HG03025 (cell line): ENCODE measurements around the gene SNX27.

Source experiments
- ATAC-seq: cut with Tn5 transposase; IDR thresholded peaks from one replicate; pipeline ENCODE4 v1.9.1; 2021; ENCODE audit warnings: mild to moderate bottlenecking, moderate library complexity; ENCODE audit not compliant: unreplicated experiment, low FRiP score

SNX27 gene

DNA sequence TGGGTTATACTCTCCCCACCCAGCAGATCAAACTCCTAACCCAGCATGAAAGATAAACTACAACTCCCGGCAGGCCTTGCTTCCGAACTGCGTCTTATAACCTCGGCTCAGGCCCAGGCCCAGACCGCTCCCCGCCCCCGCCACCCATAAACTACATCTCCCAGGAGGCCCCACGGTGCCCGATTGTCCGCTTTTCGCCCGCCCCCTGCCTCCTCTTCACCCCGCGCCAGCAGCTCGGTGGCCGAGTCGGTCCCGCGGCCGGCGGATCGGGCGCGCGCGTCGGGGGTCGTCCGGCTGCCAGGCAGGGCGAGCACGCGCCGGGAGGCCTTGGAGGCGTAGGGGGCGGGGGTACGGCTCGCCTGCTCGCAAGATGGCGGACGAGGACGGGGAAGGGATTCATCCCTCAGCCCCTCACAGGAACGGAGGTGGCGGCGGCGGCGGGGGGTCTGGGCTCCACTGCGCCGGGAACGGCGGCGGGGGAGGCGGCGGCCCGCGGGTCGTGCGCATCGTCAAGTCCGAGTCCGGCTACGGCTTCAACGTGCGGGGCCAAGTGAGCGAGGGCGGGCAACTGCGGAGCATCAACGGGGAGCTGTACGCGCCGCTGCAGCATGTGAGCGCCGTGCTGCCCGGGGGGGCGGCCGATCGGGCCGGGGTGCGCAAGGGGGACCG is at the start of gene SNX27:
SNX27 (plus strand) TSS at position 219 of the 669 bp plus-strand sequence; CDS start at position 371, 152 bp downstream.
- ATAC-seq = peak; percentile 84

DNA sequence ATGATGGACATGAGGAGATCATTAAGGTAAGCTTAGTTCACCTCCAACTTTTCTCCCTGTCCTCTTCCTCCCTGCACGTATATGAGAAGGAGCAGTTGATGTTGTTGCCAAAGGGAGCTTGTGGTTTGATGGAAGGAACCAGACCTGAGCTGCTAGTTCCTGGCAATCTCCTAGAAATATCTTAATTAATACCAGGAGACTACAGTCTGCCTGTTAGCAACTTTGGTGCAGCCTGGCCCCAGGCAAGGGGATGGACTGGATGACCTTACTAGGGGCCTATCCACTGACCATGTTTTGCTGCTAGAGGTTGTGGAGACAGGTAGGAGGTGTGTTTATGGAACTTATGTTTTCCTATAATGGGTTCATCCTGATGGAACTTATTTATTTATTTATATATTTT is 49.2 kb upstream of the SNX27 start:
- ATAC-seq = no peak

DNA sequence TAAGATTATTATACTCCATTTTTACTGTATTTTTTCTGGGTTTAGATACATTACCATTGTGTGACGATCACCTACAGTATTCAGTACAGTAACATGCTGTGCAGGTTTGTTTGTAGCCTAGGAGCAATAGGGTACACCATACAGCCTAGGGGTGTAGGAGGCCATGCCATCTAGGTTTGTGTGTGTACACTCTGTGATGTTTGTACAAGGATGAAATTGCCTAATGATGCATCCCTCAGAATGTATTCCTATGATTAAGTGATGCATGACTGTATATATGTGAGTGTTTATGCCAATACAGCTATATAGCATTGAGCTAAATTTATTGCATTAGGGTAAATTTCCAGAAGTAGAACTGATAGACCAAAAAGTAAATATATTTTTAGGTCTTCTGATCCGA is 48.5 kb upstream of the SNX27 start:
- ATAC-seq = no peak

DNA sequence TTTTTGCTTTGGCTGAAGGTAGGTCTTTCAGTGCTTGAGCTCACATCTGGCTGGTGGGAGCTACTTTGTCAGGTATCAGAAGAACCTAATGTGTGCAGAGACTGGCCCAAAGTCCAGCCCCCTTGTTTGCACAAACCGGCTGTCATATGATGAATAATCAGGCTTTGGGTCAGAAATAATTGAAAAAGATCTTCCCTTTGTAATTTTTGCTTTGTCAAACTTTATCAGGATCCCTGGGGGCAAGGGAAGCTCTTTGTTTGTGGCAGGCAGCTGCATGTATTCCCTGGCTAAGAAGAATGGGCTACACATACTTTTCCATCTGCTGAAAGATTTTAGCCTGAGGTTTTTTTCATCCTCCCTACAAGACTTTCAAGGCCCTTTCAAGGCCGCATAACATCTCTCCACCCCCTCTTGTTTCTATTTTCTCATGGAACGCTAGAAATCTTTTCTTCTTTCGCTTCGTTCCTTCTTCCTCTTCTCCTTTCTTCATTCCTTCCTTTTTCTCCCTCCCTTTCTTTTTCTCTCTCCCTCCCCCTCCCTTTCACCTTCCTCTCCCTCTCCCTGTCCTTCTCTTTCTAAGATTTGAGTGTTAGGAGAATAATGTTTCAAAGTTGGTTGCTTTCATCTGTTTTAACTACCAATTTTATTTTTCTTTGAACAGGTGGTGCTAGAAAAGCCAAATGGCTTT is 46.2 kb upstream of the SNX27 start:
- no peak for ATAC-seq

DNA sequence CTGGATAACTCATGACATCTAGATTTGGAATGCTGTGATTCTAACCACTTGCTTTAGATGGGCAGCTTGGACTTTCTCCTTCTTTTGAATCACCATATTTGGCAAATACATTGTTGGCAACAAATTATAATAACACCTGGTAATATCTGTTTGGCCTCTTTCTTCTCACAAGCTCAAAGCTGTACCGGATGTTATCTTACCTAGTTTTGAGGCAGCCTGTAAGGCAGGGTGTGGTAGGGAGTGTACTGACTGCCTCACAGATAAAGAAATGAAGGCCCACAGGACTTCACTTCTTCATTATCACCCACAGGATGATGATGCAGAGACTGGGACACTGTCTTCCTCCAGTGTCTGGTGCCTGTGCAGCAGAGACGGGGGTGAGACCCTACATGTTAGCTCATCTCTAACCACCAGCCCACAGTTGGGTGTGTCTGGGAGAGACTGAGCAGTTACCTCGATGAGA is 43.2 kb upstream of the SNX27 start:
- ATAC-seq = no peak

DNA sequence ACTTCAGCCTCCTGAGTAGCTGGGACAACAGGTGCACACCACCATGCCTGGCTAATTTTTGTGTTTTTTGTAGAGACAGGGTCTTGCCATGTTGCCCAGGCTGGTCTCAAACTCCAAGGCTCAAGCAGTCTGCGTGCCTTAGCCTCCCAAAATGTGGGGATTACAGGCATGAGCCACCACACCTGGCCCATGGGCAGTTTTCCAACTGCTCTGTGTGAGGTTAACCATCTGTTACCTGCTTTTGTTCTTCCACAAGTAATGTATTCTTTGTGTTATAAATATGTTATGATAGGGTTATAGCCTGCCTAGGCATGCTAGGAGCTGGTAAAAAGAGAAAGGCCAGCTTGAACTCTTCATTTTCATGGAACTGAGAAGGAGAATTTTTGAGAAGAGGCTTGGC is 41.0 kb upstream of the SNX27 start:
- no peak for ATAC-seq

DNA sequence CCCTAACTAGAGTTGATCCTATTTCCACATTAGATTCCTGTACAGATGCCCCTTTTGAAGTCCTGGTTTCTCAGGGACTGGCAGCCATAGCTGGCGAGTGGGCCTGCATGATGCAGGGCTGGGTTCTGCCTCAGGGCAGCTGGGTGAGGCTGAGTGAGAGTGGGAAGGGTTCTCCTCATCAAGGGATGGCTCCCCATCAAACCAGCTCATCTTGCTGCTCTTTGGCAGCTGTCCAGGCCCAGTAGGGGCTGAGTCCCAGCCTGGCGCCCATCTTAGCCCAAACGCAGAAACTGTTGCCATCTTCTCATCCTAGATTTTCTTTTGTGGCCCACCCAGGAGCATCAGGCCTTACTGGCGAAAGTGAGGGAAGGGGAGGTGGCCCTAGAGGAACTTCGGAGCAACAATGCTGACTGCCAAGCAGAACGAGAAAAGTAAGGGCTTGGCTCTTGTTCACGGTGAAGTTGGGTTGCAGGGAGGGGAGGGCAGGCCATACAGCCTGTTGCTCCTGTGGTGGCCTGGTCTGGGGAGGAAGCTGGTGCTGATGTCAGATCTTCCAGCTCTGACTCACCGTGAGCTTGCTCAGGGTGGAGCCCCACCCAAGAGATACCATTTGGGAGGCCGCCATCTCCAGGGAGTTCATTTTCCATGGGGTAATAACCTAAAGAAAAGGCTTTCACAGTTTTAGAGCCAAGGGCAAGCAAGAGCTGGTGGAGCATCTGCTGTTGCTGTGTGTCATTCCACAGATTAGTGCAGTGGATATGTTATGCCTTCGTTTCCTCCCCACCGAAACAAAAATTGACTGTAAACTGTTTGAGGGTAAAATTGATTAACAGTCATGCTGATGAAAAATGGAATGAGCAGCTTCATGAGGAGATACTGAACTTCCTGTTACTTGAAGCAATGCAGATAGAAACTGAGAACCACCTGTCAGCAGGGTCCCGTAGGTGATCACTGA is 37.0 kb upstream of the SNX27 start:
- no peak for ATAC-seq

DNA sequence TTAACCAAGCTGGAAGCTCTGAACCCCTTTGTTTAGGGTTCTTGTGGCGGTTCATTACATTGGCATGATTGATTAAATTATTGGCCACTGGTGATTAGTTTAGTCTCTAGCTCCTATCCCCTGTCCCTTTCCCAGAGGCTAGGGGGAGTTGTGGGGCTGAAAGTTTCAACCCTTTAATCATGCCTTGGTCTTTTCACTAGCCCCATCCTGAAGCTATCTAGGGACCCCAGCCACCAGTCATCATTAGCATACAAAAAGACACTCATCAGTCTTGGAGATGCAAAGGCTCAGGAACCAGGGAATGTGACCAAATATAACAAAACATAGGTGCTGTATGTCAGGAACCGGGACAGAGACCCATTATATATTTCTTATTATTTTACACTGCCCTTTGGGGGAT is 34.7 kb upstream of the SNX27 start:
- no peak for ATAC-seq

DNA sequence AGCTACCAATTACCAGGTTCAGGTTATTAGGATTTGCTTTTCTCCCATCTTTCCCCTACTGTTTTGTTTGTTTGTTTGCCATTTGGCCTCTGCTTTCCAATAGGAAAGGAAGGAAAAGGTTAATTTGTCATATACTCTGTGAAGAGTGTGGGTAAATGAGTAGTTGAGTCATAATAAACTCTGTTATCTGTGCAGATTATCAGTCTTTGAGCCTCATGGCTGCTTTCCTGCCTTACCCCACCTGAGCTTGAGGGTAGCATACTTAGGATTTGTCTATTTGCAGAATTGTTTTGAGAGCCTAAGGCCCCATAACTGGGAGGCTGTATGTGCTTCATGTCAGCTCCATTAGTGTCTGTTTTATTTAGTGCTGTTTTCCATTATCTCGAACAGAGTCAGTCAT is 32.9 kb upstream of the SNX27 start:
- no peak for ATAC-seq

DNA sequence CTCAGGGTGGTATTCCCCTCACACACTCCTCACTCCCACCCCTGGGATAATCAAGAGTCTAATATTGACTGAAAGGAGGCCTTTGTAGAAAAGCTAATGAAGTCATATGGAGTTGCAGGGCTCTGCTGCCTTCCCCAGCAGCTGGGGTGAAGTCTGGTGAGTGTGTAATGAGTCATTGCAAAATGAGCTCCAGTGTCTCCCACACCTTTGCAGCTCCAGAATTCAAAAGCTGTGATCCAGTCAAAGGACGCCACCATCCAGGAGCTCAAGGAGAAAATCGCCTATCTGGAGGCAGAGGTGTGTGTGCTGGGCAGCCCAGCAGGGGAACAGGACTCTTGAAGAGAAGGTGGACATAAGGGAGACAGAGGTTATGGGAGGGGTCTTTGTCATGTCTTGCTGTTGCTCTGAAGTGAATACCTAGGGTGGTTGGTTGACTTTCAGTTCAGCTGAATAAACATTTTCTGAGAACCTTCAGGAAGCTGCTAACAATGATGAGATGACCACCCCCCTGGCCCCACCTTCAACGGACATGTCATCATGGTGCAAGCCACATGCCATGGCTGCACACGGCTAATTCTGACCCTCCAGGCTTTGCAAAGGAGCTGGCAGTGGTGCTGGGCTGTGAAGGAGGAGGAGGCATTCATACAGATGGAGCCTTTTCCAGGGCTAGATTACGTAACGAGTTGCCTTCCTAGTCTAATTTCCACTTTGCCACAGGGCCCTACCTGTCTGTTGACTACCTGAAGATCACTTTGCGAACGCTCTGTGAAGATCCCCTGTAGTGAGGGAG is 32.2 kb upstream of the SNX27 start:
- no peak for ATAC-seq

DNA sequence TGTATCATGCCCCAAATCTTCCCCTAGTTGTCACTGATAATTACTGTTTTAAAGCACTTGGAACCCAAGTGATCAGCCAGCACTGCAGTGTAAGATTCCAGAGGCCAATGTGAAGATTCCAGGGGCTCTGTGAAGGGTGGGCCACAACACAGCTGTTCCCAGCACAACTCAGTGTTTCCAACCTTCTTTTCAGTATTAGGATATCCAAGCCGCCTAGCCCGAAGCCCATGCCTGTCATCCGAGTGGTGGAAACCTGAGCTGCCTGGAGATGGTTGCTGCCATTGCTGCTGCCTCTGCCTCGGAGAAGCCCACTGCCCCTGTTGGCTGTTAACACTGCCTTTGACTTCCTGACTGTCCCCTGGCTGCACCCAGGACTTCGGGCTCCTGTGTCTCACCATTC is 30.4 kb upstream of the SNX27 start:
- ATAC-seq = no peak

DNA sequence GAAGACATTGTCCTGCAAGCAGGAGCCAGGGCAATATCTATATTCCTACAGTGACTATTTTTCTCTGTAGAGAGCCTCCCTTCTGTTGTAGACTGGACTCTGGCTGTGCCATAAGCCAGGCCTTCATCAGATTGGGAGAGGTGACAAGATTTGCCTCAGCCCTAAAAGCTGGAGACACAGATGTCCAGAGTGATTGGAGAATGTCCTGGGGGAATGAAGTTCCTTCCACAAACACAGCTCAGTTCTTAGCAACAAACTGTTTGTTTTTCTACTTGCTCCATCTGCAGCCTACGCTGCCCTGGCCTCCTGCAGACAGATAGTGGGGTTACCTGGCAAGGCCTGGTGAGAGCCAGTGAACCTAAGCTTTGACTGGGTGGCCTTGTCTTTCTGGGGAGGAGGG is 29.9 kb upstream of the SNX27 start:
- no peak for ATAC-seq

DNA sequence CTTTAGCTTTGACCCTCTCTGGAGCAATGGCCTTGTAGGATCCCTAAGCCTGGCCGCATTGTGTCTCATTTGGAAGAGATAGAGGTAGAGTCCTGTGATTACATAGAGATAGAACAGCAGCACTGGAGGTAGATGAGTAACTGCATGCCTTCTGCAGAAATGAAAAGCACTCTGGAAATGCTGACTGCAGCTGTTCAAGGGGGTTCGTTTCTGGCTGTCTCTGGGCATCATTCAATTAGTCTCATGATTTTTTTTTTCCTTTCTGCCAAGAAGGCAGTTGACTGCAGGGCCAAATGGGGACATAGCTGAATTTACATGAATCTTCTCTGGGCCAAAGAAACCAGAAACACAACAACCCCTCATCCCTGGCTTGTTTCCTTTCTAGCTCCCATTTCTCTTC is 28.1 kb upstream of the SNX27 start:
- no peak for ATAC-seq

DNA sequence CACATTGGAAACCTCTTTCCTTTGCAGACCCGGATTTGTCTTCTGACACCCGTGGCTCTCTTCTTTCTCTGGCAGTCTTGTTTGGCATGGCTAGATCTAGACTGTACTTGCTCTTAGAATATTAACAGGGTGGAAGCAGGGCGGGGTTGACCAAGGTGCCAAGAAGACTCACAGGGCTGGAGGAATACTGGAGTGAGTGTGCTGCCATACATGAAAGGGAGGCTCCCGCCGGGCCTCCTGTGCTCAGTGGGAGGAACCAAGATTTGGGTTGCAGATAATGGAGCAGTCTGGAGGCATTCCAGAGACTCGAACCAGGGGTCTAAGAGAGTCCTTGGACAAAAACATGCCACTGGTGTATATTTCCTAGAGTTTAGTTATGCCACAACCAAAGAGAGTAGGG is 27.6 kb upstream of the SNX27 start:
- ATAC-seq = no peak

DNA sequence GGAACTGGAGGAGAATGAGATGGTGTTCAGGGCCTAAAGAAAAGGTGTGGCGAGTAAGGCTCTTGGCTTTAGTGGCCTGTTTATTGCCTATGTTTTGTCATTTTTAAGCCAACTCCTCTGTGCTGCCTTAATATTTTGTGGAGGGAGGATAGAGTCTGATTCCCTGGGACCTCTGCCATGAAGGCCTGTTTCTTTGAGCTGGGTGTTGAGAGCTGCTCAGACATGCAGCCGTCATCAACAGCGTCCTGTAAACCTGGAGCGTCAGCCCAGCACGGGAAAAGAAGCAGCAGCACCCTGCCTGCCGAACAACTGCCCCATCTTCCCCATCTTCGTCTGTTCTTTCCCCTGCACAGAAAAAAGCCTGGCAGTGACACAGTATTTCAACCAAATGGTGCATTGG is 27.1 kb upstream of the SNX27 start:
- ATAC-seq = no peak

DNA sequence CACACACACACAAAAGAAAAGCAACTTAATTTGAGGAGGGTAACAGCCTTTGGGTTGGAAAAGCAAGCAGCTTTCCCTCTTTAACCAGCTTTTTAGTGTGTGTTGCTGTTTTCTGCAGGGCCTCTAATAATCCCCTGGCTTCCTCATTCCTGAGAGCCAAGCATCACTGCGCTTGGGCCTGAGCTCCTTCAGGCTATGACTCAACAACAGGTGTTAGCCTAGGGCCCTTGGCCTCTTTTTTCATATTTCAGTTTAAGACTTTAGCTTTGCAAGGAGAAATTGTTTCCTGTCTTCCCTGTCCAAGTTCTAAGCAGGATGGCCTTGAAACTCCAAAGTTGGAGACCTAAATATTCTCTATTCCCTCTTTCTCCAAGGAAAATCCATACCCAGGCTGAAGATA is 26.2 kb upstream of the SNX27 start:
- ATAC-seq = no peak

DNA sequence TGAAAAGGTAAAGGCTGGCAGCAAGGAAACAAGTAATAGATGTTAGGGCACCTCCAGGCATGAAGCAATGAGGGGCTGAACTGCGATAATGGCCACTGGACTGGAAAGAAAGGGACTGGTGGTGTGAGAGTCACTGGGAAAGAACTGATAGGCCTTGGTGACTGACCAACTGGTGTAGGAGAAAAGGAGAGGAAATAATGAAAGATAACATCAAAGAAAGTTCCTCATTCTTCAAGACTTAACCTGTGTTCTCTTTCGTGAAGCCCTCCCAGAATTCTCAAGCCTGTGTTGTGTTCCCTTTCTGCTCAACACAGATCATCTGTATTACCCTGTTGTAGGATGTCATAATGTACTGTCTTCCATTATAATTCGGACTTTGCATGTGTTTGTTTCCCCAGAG is 20.9 kb upstream of the SNX27 start:
- ATAC-seq = no peak

DNA sequence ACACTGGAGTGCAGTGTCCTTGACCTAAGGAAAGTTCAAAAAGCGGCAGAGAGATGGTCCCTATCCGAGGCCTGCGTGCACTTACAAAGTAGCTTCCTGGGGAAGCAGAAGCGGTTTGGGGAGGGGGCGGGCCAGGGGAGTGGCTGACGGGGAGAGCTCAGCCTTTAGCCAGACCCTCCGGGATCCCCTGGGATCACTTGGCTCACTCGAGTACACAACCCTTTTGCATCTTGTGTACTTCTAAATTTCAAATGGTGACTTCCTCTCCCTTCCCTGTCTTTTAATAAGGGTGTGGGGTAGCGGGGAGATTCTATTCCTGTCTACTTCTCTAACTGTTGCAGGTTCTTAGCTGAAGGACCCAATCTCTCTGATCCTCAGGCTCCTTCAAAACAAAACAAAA is 18.1 kb upstream of the SNX27 start:
- ATAC-seq = no peak

DNA sequence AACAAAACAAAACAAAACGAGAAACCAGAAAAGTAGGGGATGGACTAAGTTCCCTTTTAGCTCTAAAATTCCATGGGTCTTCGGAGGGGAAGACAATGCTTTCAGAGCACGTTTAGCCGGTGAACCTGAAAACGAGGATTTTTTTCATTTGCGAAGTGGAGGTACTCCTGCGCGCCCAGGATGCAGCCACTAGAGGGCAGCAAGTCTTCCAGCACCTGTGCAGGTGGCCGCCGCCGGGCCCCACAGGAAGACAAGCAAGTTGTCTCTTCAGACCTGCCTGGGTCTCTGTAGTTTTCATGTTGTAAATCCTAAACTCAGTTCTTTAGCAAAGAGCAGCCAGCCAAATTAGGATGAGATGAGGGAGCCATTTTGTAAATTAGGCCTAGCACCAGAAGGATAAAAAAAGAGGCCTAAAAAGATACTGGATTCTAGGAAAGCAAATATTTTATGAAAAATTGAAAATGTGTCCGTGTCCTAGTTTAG is 17.7 kb upstream of the SNX27 start:
- ATAC-seq = no peak
